HEK293 (cell line): ENCODE results near the gene ENHO.

ENCODE experiments used
- CTCF ChIA-PET: fragments of 350-600 bp; formaldehyde crosslinking; extraction: SDS; loops from one replicate; lab custom pipeline; 2021; ENCODE audit warnings: antibody characterized with exemption; lab: Yijun Ruan, JAX
- POLR2A ChIA-PET: fragments of 300-600 bp; formaldehyde crosslinking; extraction: SDS; loops from one replicate; lab custom pipeline; 2020; ENCODE audit warnings: antibody characterized with exemption, inconsistent platforms; lab: Yijun Ruan, JAX
- H3K27ac ChIP-seq: fragments of 200-500 bp; sonication (Bioruptor generic); 2 replicates; pipeline ENCODE4 v1.5.1; 2014; ENCODE audit warnings: low read depth, low read length, control low read depth, inconsistent platforms; ENCODE audit errors: extremely low read depth
- H3K36me3 ChIP-seq, 2 experiments: fragments of 200-500 bp in 1 of 2; sonication (Bioruptor generic) in 1 of 2; 1 replicate in 1 of 2; 2 replicates in 1 of 2; pipeline ENCODE4 v1.5.1; 2014 to 2017; ENCODE audit warnings: inconsistent platforms in 2 of 2, low read length in 2 of 2; ENCODE audit not compliant: control insufficient read depth in 2 of 2, insufficient read depth in 1 of 2
- H3K4me1 ChIP-seq: fragments of 200-500 bp; sonication (Bioruptor generic); 2 replicates; pipeline ENCODE4 v1.5.1; 2014; ENCODE audit warnings: mild to moderate bottlenecking, low read length, inconsistent platforms; ENCODE audit not compliant: control insufficient read depth, insufficient read depth
- H3K4me3 ChIP-seq: 2 replicates; pipeline ENCODE4 v1.5.1; 2011; ENCODE audit warnings: low read depth, mild to moderate bottlenecking, control low read depth, low read length, moderate library complexity
- H3K9me3 ChIP-seq: fragments of 200-500 bp; sonication (Bioruptor generic); 2 replicates; pipeline ENCODE4 v1.5.1; 2014; ENCODE audit warnings: low read depth, low read length, inconsistent platforms; ENCODE audit not compliant: control insufficient read depth, insufficient read depth
- BCL11B ChIP-seq: fragments of 450-650 bp; formaldehyde crosslinking; IDR thresholded peaks from 2 replicates; pipeline ENCODE4 v1.5.1; 2016; ENCODE audit warnings: low read depth, missing biosample characterization, missing genetic modification characterization
- HOXC10 ChIP-seq: sonication (generic); formaldehyde crosslinking; IDR thresholded peaks from 2 replicates; pipeline ENCODE4 v1.8.1; 2023; ENCODE audit warnings: mild to moderate bottlenecking, missing genetic modification reagents
- INSM2 ChIP-seq: fragments of 450-650 bp; formaldehyde crosslinking; IDR thresholded peaks from 2 replicates; pipeline ENCODE4 v1.5.1; 2016; ENCODE audit warnings: missing biosample characterization, missing genetic modification characterization
- KLF7 ChIP-seq: fragments of 450-650 bp; formaldehyde crosslinking; IDR thresholded peaks from 2 replicates; pipeline ENCODE4 v1.5.1; 2016; ENCODE audit warnings: missing biosample characterization, missing genetic modification characterization, borderline replicate concordance
- OVOL3 ChIP-seq: fragments of 450-650 bp; formaldehyde crosslinking; IDR thresholded peaks from 2 replicates; pipeline ENCODE4 v1.5.1; 2016; ENCODE audit warnings: missing biosample characterization, missing genetic modification characterization
- PRDM1 ChIP-seq: fragments of 450-650 bp; formaldehyde crosslinking; IDR thresholded peaks from 2 replicates; pipeline ENCODE4; 2016; ENCODE audit warnings: missing biosample characterization, missing genetic modification characterization
- PRDM10 ChIP-seq: fragments of 450-650 bp; formaldehyde crosslinking; IDR thresholded peaks from 2 replicates; pipeline ENCODE4 v1.5.1; 2016; ENCODE audit warnings: missing biosample characterization, missing genetic modification characterization
- RBAK ChIP-seq: fragments of 450-650 bp; formaldehyde crosslinking; IDR thresholded peaks from 2 replicates; pipeline ENCODE4 v1.5.1; 2016; ENCODE audit warnings: missing biosample characterization, missing genetic modification characterization
- REPIN1 ChIP-seq: fragments of 450-650 bp; formaldehyde crosslinking; IDR thresholded peaks from 2 replicates; pipeline ENCODE4 v1.5.1; 2017; ENCODE audit warnings: missing biosample characterization, missing genetic modification characterization, low read depth
- SP3 ChIP-seq: fragments of 450-650 bp; formaldehyde crosslinking; IDR thresholded peaks from 2 replicates; pipeline ENCODE4 v1.5.1; 2016; ENCODE audit warnings: missing biosample characterization, missing genetic modification characterization
- TCF7L2 ChIP-seq: IDR thresholded peaks from 2 replicates; pipeline ENCODE4 v1.6.1; 2011; ENCODE audit warnings: low read depth, mild to moderate bottlenecking, inconsistent platforms, low read length, moderate library complexity, borderline replicate concordance
- TRIM28 ChIP-seq: IDR thresholded peaks from 2 replicates; pipeline ENCODE4 v1.6.1; 2011; ENCODE audit warnings: low read length, control low read depth, borderline replicate concordance
- ZBTB44 ChIP-seq: fragments of 450-650 bp; IDR thresholded peaks from 2 replicates; pipeline ENCODE4 v1.5.1; 2018; ENCODE audit warnings: missing biosample characterization, mild to moderate bottlenecking, missing genetic modification characterization
- ZBTB48 ChIP-seq: fragments of 450-650 bp; formaldehyde crosslinking; IDR thresholded peaks from 2 replicates; pipeline ENCODE4 v1.5.1; 2016; ENCODE audit warnings: missing biosample characterization, missing genetic modification characterization
- ZBTB8A ChIP-seq: fragments of 450-650 bp; formaldehyde crosslinking; IDR thresholded peaks from 2 replicates; pipeline ENCODE4 v1.5.1; 2016; ENCODE audit warnings: missing biosample characterization, missing genetic modification characterization
- ZNF148 ChIP-seq: fragments of 450-650 bp; formaldehyde crosslinking; IDR thresholded peaks from 2 replicates; pipeline ENCODE4 v1.5.0; 2017; ENCODE audit warnings: missing biosample characterization, missing genetic modification characterization, borderline replicate concordance
- ZNF16 ChIP-seq: fragments of 450-650 bp; formaldehyde crosslinking; IDR thresholded peaks from 2 replicates; pipeline ENCODE4 v1.5.1; 2016; ENCODE audit warnings: low read depth, missing biosample characterization, missing genetic modification characterization
- ZNF223 ChIP-seq: fragments of 450-650 bp; formaldehyde crosslinking; IDR thresholded peaks from 2 replicates; pipeline ENCODE4 v1.5.1; 2016; ENCODE audit warnings: missing biosample characterization, missing genetic modification characterization
- ZNF362 ChIP-seq: fragments of 450-650 bp; formaldehyde crosslinking; IDR thresholded peaks from 2 replicates; pipeline ENCODE4 v1.5.1; 2016; ENCODE audit warnings: missing biosample characterization, missing genetic modification characterization
- ZNF37A ChIP-seq: fragments of 450-650 bp; IDR thresholded peaks from 2 replicates; pipeline ENCODE4 v1.5.1; 2018; ENCODE audit warnings: missing biosample characterization, missing genetic modification characterization
- ZNF404 ChIP-seq: fragments of 450-650 bp; formaldehyde crosslinking; IDR thresholded peaks from 2 replicates; pipeline ENCODE4 v1.5.1; 2017; ENCODE audit warnings: missing biosample characterization, missing genetic modification characterization
- ZNF473 ChIP-seq: fragments of 450-650 bp; formaldehyde crosslinking; IDR thresholded peaks from 2 replicates; pipeline ENCODE4 v1.5.1; 2017; ENCODE audit warnings: missing biosample characterization, missing genetic modification characterization
- ZNF48 ChIP-seq: fragments of 450-650 bp; formaldehyde crosslinking; IDR thresholded peaks from 2 replicates; pipeline ENCODE4 v1.5.1; 2016; ENCODE audit warnings: missing biosample characterization, missing genetic modification characterization
- ZNF521 ChIP-seq: fragments of 450-650 bp; formaldehyde crosslinking; IDR thresholded peaks from 2 replicates; pipeline ENCODE4 v1.5.1; 2017; ENCODE audit warnings: missing biosample characterization, mild to moderate bottlenecking, missing genetic modification characterization
- ZNF585B ChIP-seq: fragments of 450-650 bp; formaldehyde crosslinking; IDR thresholded peaks from 2 replicates; pipeline ENCODE4 v1.5.1; 2016; ENCODE audit warnings: missing biosample characterization, missing genetic modification characterization
- ZNF600 ChIP-seq: fragments of 450-650 bp; formaldehyde crosslinking; IDR thresholded peaks from 2 replicates; pipeline ENCODE4 v1.5.1; 2016; ENCODE audit warnings: missing biosample characterization, missing genetic modification characterization
- ZNF610 ChIP-seq: fragments of 450-650 bp; formaldehyde crosslinking; IDR thresholded peaks from 2 replicates; pipeline ENCODE4 v1.5.1; 2016; ENCODE audit warnings: missing biosample characterization, missing genetic modification characterization, borderline replicate concordance
- ZNF707 ChIP-seq: fragments of 450-650 bp; formaldehyde crosslinking; IDR thresholded peaks from 2 replicates; pipeline ENCODE4 v1.5.1; 2016; ENCODE audit warnings: missing biosample characterization, missing genetic modification characterization
- ZNF768 ChIP-seq: fragments of 450-650 bp; formaldehyde crosslinking; IDR thresholded peaks from 2 replicates; pipeline ENCODE4 v1.5.1; 2018; ENCODE audit warnings: missing biosample characterization, mild to moderate bottlenecking, missing genetic modification characterization
- ZXDB ChIP-seq: fragments of 450-650 bp; formaldehyde crosslinking; IDR thresholded peaks from 2 replicates; pipeline ENCODE4 v1.5.1; 2016; ENCODE audit warnings: missing biosample characterization, missing genetic modification characterization

Gene ENHO

GRCh38 chr9:34479431-34479866 lies 43.3 kb downstream of the ENHO start:
- no peaks in the 10 kb centered on the region for H3K36me3 ChIP-seq
- no peak overlapping the region for H3K27ac ChIP-seq
- H3K4me3 ChIP-seq = no peak overlapping the region
- no peaks in the 10 kb centered on the region for H3K4me1 ChIP-seq
- ChIA-PET POLR2A (no interaction called here), CTCF (interaction anchor here (0.8 to 1.4 kb wide), 6 partner anchors 12 to 76 kb away, joined by 3 to 7 read pairs (median 3); no protein-coding TSS in a partner anchor)
- H3K9me3 ChIP-seq = no peaks in the 10 kb centered on the region
- 0 out of 2 replicates have a peak, but pooled peaks have one; percentile 32 for TF ChIP-seq ZNF610 (tag by site-specific recombination)
- no peak for TF ChIP-seq PRDM1 (tag by site-specific recombination)
- TF ChIP-seq RBAK = no peak
- TF ChIP-seq ZNF521 (tag by site-specific recombination) = no peak
- no peak for TF ChIP-seq HOXC10 (CRISPR knock-in tag)
- TF ChIP-seq ZNF600 (tag by site-specific recombination) = no peak
- no peak for TF ChIP-seq ZNF585B
- TF ChIP-seq ZXDB = peak; percentile 42; the same call in 1 of the 2 replicates
- no peak for TF ChIP-seq ZNF16
- peak; percentile 73; the same call in 1 of the 2 replicates for TF ChIP-seq OVOL3 (tag by site-specific recombination)
- TF ChIP-seq ZNF473 (tag by site-specific recombination) = no peak
- TF ChIP-seq TRIM28 = no peak
- TF ChIP-seq ZNF48 (tag by site-specific recombination) = no peak
- no peak for TF ChIP-seq ZBTB48 (tag by site-specific recombination)
- TF ChIP-seq ZNF37A (tag by site-specific recombination) = no peak
- no peak for TF ChIP-seq SP3 (tag by site-specific recombination)
- no peak for TF ChIP-seq TCF7L2
- no peak for TF ChIP-seq ZNF768 (tag by site-specific recombination)
- TF ChIP-seq ZNF148 (tag by site-specific recombination) = no peak
- TF ChIP-seq PRDM10 (tag by site-specific recombination) = no peak
- TF ChIP-seq REPIN1 = no peak
- peak; percentile 36; the same call in 1 of the 2 replicates for TF ChIP-seq ZBTB8A (tag by site-specific recombination)
- TF ChIP-seq ZBTB44 (tag by site-specific recombination) = peak; percentile 72
- no peak for TF ChIP-seq KLF7
- no peak for TF ChIP-seq ZNF404
- TF ChIP-seq ZNF223 (tag by site-specific recombination) = no peak
- TF ChIP-seq BCL11B (tag by site-specific recombination) = peak; percentile 74; the same call in 1 of the 2 replicates
- no peak for TF ChIP-seq ZNF362 (tag by site-specific recombination)
- TF ChIP-seq INSM2 (tag by site-specific recombination) = no peak
- TF ChIP-seq ZNF707 (tag by site-specific recombination) = no peak
